H9 (cell line): Measurements from ENCODE around the gene CLSTN3. TPM values are rescaled to one million over a fixed set of nuclear protein-coding genes. Genes with fewer than 3 reads are reported as not detected.

Experiments used
- DNase-seq: peaks from one replicate; pipeline ENCODE4 v3.0.0-alpha.2; 2017
- H2AFZ ChIP-seq: one replicate; pipeline ENCODE4 v1.6.1; 2013; ENCODE audit warnings: mild to moderate bottlenecking, low read length, control low read depth, moderate library complexity
- H2AK5ac ChIP-seq: 2 replicates; pipeline ENCODE4 v1.6.1; 2013; ENCODE audit warnings: low read length, control low read depth, mixed read lengths; ENCODE audit not compliant: insufficient read length
- H2BK120ac ChIP-seq: one replicate; pipeline ENCODE4 v1.6.1; 2013; ENCODE audit warnings: low read depth, mild to moderate bottlenecking, low read length, control low read depth, inconsistent platforms; ENCODE audit not compliant: poor library complexity, severe bottlenecking
- H2BK12ac ChIP-seq: 2 replicates; pipeline ENCODE4 v1.6.1; 2013; ENCODE audit warnings: low read length, control low read depth, mixed read lengths, low read depth; ENCODE audit not compliant: insufficient read length
- H2BK15ac ChIP-seq: 2 replicates; pipeline ENCODE4 v1.6.1; 2013; ENCODE audit warnings: low read depth, low read length, control low read depth
- H2BK20ac ChIP-seq: one replicate; pipeline ENCODE4 v1.6.1; 2013; ENCODE audit warnings: low read depth, mild to moderate bottlenecking, low read length, control low read depth, inconsistent platforms; ENCODE audit not compliant: poor library complexity, severe bottlenecking
- H2BK5ac ChIP-seq: 2 replicates; pipeline ENCODE4 v1.6.1; 2013; ENCODE audit warnings: low read length, control low read depth, mixed read lengths; ENCODE audit not compliant: insufficient read length
- H3K14ac ChIP-seq: 2 replicates; pipeline ENCODE4 v1.6.1; 2013; ENCODE audit warnings: low read length, control low read depth; ENCODE audit not compliant: insufficient read depth
- H3K18ac ChIP-seq: 2 replicates; pipeline ENCODE4 v1.6.1; 2013; ENCODE audit warnings: low read depth, mild to moderate bottlenecking, mixed read lengths, low read length, control low read depth; ENCODE audit not compliant: insufficient read length
- H3K23ac ChIP-seq: 2 replicates; pipeline ENCODE4 v1.6.1; 2013; ENCODE audit warnings: low read length, control low read depth, mixed read lengths, low read depth; ENCODE audit not compliant: insufficient read length
- H3K23me2 ChIP-seq: 2 replicates; pipeline ENCODE4 v1.6.1; 2013; ENCODE audit warnings: low read depth, mild to moderate bottlenecking, mixed read lengths, low read length, control low read depth; ENCODE audit not compliant: insufficient read length, poor library complexity, severe bottlenecking
- H3K27ac ChIP-seq: 2 replicates; pipeline ENCODE4 v1.5.1; 2013; ENCODE audit warnings: low read length, control low read depth, mixed read lengths, low read depth; ENCODE audit not compliant: insufficient read length
- H3K27me3 ChIP-seq: 2 replicates; pipeline ENCODE4 v1.6.1; 2013; ENCODE audit warnings: low read length, control low read depth, inconsistent platforms; ENCODE audit not compliant: insufficient read depth
- H3K4ac ChIP-seq: 2 replicates; pipeline ENCODE4 v1.6.1; 2013; ENCODE audit warnings: low read depth, mild to moderate bottlenecking, control low read depth, inconsistent platforms, low read length, moderate library complexity
- H3K4me1 ChIP-seq: 2 replicates; pipeline ENCODE4 v1.6.1; 2013; ENCODE audit warnings: low read length, control low read depth, inconsistent platforms; ENCODE audit not compliant: insufficient read depth
- H3K4me2 ChIP-seq: 2 replicates; pipeline ENCODE4 v1.6.1; 2013; ENCODE audit warnings: low read length, control low read depth, mixed read lengths; ENCODE audit not compliant: insufficient read length, insufficient read depth
- H3K56ac ChIP-seq: 2 replicates; pipeline ENCODE4 v1.6.1; 2013; ENCODE audit warnings: low read depth, mild to moderate bottlenecking, mixed read lengths, low read length, control low read depth; ENCODE audit not compliant: insufficient read length
- H3K79me1 ChIP-seq: 2 replicates; pipeline ENCODE4 v1.6.1; 2013; ENCODE audit warnings: low read depth, mild to moderate bottlenecking, moderate library complexity, low read length, control low read depth, inconsistent platforms; ENCODE audit not compliant: insufficient read depth, poor library complexity, severe bottlenecking
- H3K79me2 ChIP-seq: 2 replicates; pipeline ENCODE4 v1.6.1; 2013; ENCODE audit warnings: low read length, control low read depth, inconsistent platforms; ENCODE audit not compliant: insufficient read depth
- H3K9ac ChIP-seq: 2 replicates; pipeline ENCODE4 v1.6.1; 2013; ENCODE audit warnings: low read length, control low read depth, mixed read lengths; ENCODE audit not compliant: insufficient read length; ENCODE audit errors: extremely low read depth
- H3K9me3 ChIP-seq: one replicate; pipeline ENCODE4 v1.6.1; 2013; ENCODE audit warnings: low read depth, low read length, inconsistent platforms; ENCODE audit not compliant: control insufficient read depth
- H3T11ph ChIP-seq: one replicate; pipeline ENCODE4 v1.6.1; 2013; ENCODE audit warnings: mild to moderate bottlenecking, low read length, control low read depth, inconsistent platforms
- H4K20me1 ChIP-seq: one replicate; pipeline ENCODE4 v1.6.1; 2013; ENCODE audit not compliant: control insufficient read depth, insufficient read length, insufficient read depth
- H4K5ac ChIP-seq: 2 replicates; pipeline ENCODE4 v1.6.1; 2013; ENCODE audit warnings: low read depth, mild to moderate bottlenecking, mixed read lengths, low read length, control low read depth; ENCODE audit not compliant: insufficient read length
- H4K8ac ChIP-seq: replicated peaks from 2 replicates; pipeline ENCODE4 v1.6.1; 2013; ENCODE audit warnings: low read length, control low read depth, mixed read lengths, low read depth; ENCODE audit not compliant: insufficient read length
- H4K91ac ChIP-seq: 2 replicates; pipeline ENCODE4 v1.6.1; 2013; ENCODE audit warnings: low read depth, mild to moderate bottlenecking, moderate library complexity, mixed read lengths, low read length, control low read depth; ENCODE audit not compliant: insufficient read length
- H3K27ac Mint-ChIP-seq, 3 experiments: 2 replicates in 2 of 3; 3 replicates in 1 of 3; pipeline ENCODE4 v1.8.0; 2020 to 2021; ENCODE audit warnings: mixed read lengths in 3 of 3, mild to moderate bottlenecking in 1 of 3, moderate library complexity in 1 of 3
- H3K27me3 Mint-ChIP-seq: 2 replicates; pipeline ENCODE4 v1.8.0; 2021; ENCODE audit warnings: low read depth, mild to moderate bottlenecking, moderate library complexity, mixed read lengths
- H3K36me3 Mint-ChIP-seq, 3 experiments: 2 replicates in 2 of 3; 3 replicates in 1 of 3; pipeline ENCODE4 v1.8.0; 2020 to 2021; ENCODE audit warnings: low read depth in 3 of 3, mixed read lengths in 3 of 3; ENCODE audit not compliant: insufficient read depth in 1 of 3
- H3K4me1 Mint-ChIP-seq, 2 experiments: 2 replicates each; pipeline ENCODE4 v1.8.0; 2020; ENCODE audit warnings: mixed read lengths in 2 of 2
- H3K4me3 Mint-ChIP-seq, 2 experiments: 2 replicates in 1 of 2; 3 replicates in 1 of 2; pipeline ENCODE4 v1.8.0; 2020 to 2021; ENCODE audit warnings: mild to moderate bottlenecking in 2 of 2, mixed read lengths in 2 of 2, moderate library complexity in 1 of 2
- H3K9me3 Mint-ChIP-seq, 2 experiments: 2 replicates in 1 of 2; 3 replicates in 1 of 2; pipeline ENCODE4 v1.8.0; 2020; ENCODE audit warnings: mild to moderate bottlenecking in 2 of 2, mixed read lengths in 2 of 2, moderate library complexity in 1 of 2
- CTCF ChIP-seq: fragments of 200-600 bp; sonication (generic); conservative IDR thresholded peaks from 3 replicates; pipeline ENCODE4 v1.8.0; 2021; ENCODE audit warnings: antibody characterized with exemption, mild to moderate bottlenecking
- WGBS: extraction: QIAGEN DNeasy Blood & Tissue Kit; methylation state at CpG from one replicate; pipeline ENCODE4 v1.1.7; 2013; ENCODE audit warnings: missing lambda C conversion rate, low lambda C conversion rate, mixed read lengths; ENCODE audit not compliant: insufficient read length; ENCODE audit errors: extremely low coverage; 5-methylcytosine and 5-hydroxymethylcytosine counted together
- total RNA-seq: library from RNA; stranded (reverse); gene quantifications from 2 replicates; pipeline ENCODE4 v1.2.1, GENCODE V29; 2021

The CLSTN3 gene
- total RNA-seq, 1 experiment from 2014 or later = 26.2 TPM

- Histone ChIP-seq H4K8ac (no peak overlapping the region), H3K56ac (no peak overlapping the region), H3K79me2 (no peaks in the 10 kb centered on the region), H3K9ac (no peak overlapping the region), H3K18ac (no peak overlapping the region), H2BK5ac (no peak overlapping the region), H3K4me1 (no peaks in the 10 kb centered on the region), H3K79me1 (no peaks in the 10 kb centered on the region), H4K5ac (no peak overlapping the region), H2AK5ac (no peak overlapping the region), H2BK20ac (no peak overlapping the region), H3K23ac (no peak overlapping the region), H4K91ac (no peak overlapping the region), H3K14ac (no peak overlapping the region), H4K20me1 (no peaks in the 10 kb centered on the region), H3K9me3 (no peaks in the 10 kb centered on the region), H2AFZ (no peak overlapping the region), H3K27ac (no peak overlapping the region), H2BK15ac (no peak overlapping the region), H3K4ac (no peak overlapping the region), H2BK120ac (no peak overlapping the region), H3K23me2 (no peaks in the 10 kb centered on the region), H3K27me3 (no peaks in the 10 kb centered on the region), H3T11ph (no peak overlapping the region), H2BK12ac (no peak overlapping the region), H3K4me2 (no peak overlapping the region)
- Mint-ChIP-seq H3K4me3 (no peak overlapping the region), H3K27ac (no peak overlapping the region), H3K4me1 (no peaks in the 10 kb centered on the region), H3K36me3 (peaks cover 0 to 14% (median 13%) of the 10 kb centered on the region in 3 experiments; a peak in 6 of 7 replicates), H3K9me3 (no peaks in the 10 kb centered on the region), H3K27me3 (no peaks in the 10 kb centered on the region; the same call in 1 of the 2 replicates)
- DNase-seq = no peak
- no peak for TF ChIP-seq CTCF
- WGBS = no CpG with 5 or more reads among the region's 12 CpGs
Measured at GRCh38 chr12:7154901-7155470, 24.8 kb downstream of the CLSTN3 start.
